GM12891 (cell line): ENCODE results near the gene RNF6.

Experiments used
- PAX5 ChIP-seq: IDR thresholded peaks from 2 replicates; pipeline ENCODE4 v1.6.1; 2011; ENCODE audit warnings: low read length, moderate library complexity, mild to moderate bottlenecking; ENCODE audit not compliant: insufficient read depth, severe bottlenecking
- POLR2A ChIP-seq: IDR thresholded peaks from 2 replicates; pipeline ENCODE4 v1.6.1; 2011; ENCODE audit warnings: low read depth, low read length, control low read depth
- POLR2AphosphoS5 ChIP-seq: IDR thresholded peaks from 2 replicates; pipeline ENCODE4 v1.6.1; 2011; ENCODE audit warnings: low read depth, low read length, control low read depth
- TAF1 ChIP-seq: IDR thresholded peaks from 2 replicates; pipeline ENCODE4 v1.6.1; 2011; ENCODE audit warnings: low read depth, low read length, control low read depth

DNA sequence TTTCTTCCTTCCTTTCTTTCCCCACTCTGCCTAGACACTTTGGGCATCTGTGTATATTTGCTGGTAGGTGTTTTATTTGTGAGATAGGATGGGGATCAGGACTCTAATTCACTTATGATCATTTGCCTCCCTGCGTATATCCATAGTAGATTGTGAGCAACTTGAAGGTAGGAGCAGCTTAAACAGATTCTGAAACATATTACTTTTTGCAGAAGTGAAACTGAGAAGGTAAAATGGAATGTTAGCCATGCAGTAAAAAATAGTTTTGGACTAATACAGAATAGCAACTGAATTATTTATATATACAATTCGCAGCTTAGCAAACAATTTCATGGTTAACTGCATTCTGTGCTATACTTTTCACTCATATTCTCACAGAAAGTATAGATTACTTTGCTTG lies 38.7 kb downstream of the RNF6 start:
- TF ChIP-seq TAF1 = no peak
- no peak for TF ChIP-seq POLR2A
- no peak for TF ChIP-seq PAX5
- TF ChIP-seq POLR2AphosphoS5 = no peak
